ENCODE measurements around the gene GBGT1. TPM values are rescaled to one million over a fixed set of nuclear protein-coding genes. Genes with fewer than 3 reads are reported as not detected.

Gene GBGT1
- total and polyA plus RNA-seq, 2 donors (not counting 1 experiment from before 2014, with no cell fraction given), result 2.6 to 4.1 TPM

GRCh38 chr9:133166392-133166791 lies 2.7 kb upstream of the GBGT1 start:
- no peak overlapping the region for H3K27ac ChIP-seq (ENCODE audit: insufficient read depth, low read length)
- H4K20me1 ChIP-seq (ENCODE audit: control insufficient read depth, extremely low read depth, insufficient read depth, low read length), result no peaks in the 10 kb centered on the region
- no peaks in the 10 kb centered on the region for H3K79me2 ChIP-seq (ENCODE audit: control insufficient read depth, insufficient read depth, low read length)
- H2AFZ ChIP-seq (ENCODE audit: low read length), result no peak overlapping the region
- no peaks in the 10 kb centered on the region for H3K27me3 ChIP-seq (ENCODE audit: control insufficient read depth, insufficient read depth, low read length)
- no peak for DNase-seq (ENCODE audit: low read depth in 2 of 2)
- no peak overlapping the region for H3K4me2 ChIP-seq (ENCODE audit: extremely low read depth, insufficient read depth, low read length)
- H3K36me3 ChIP-seq (ENCODE audit: control insufficient read depth, insufficient read depth, low read length), result no peaks in the 10 kb centered on the region
- no peaks in the 10 kb centered on the region for H3K9me3 ChIP-seq (ENCODE audit: control insufficient read depth, insufficient read depth, low read depth, low read length)
- TF ChIP-seq EZH2 (IDR thresholded peaks at IDR 0.05; ENCODE audit: low read length, missing control alignments), result no peak
- no peak for TF ChIP-seq CTCF (conservative IDR thresholded peaks at IDR 0.05 in 1 of 2, IDR thresholded peaks at IDR 0.05 in 1 of 2; ENCODE audit: low read depth in 1 of 2, low read length in 2 of 2)
- no peak overlapping the region for H3K9ac ChIP-seq (ENCODE audit: insufficient read depth, low read length)
- H3K4me3 ChIP-seq (replicated peaks in 1 of 4; ENCODE audit: control extremely low read depth in 1 of 4, insufficient read depth in 1 of 4, low read depth in 3 of 4, low read length in 4 of 4), result no peak overlapping the region
- H3K4me1 ChIP-seq (ENCODE audit: control insufficient read depth, extremely low read depth, insufficient read depth, low read length), result no peaks in the 10 kb centered on the region

GRCh38 chr9:133165452-133165730 lies 1.7 kb upstream of the GBGT1 start:
- Histone ChIP-seq H3K4me1 (ENCODE audit: control insufficient read depth, extremely low read depth, insufficient read depth, low read length) (no peaks in the 10 kb centered on the region), H3K36me3 (ENCODE audit: control insufficient read depth, insufficient read depth, low read length) (no peaks in the 10 kb centered on the region), H3K4me2 (ENCODE audit: extremely low read depth, insufficient read depth, low read length) (no peak overlapping the region), H3K79me2 (ENCODE audit: control insufficient read depth, insufficient read depth, low read length) (no peaks in the 10 kb centered on the region), H3K4me3 (replicated peaks in 1 of 4; ENCODE audit: control extremely low read depth in 1 of 4, insufficient read depth in 1 of 4, low read depth in 3 of 4, low read length in 4 of 4) (no peak overlapping the region), H2AFZ (ENCODE audit: low read length) (no peak overlapping the region), H3K27ac (ENCODE audit: insufficient read depth, low read length) (no peak overlapping the region), H3K9me3 (ENCODE audit: control insufficient read depth, insufficient read depth, low read depth, low read length) (no peaks in the 10 kb centered on the region), H4K20me1 (ENCODE audit: control insufficient read depth, extremely low read depth, insufficient read depth, low read length) (no peaks in the 10 kb centered on the region), H3K27me3 (ENCODE audit: control insufficient read depth, insufficient read depth, low read length) (no peaks in the 10 kb centered on the region), H3K9ac (ENCODE audit: insufficient read depth, low read length) (no peak overlapping the region)
- DNase-seq (ENCODE audit: low read depth in 2 of 2), result no peak
- TF ChIP-seq CTCF (conservative IDR thresholded peaks at IDR 0.05 in 1 of 2, IDR thresholded peaks at IDR 0.05 in 1 of 2; ENCODE audit: low read depth in 1 of 2, low read length in 2 of 2) (no peak), EZH2 (IDR thresholded peaks at IDR 0.05; ENCODE audit: low read length, missing control alignments) (no peak)

- peak overlapping the region; percentile 69 for H3K4me2 ChIP-seq (ENCODE audit: extremely low read depth, insufficient read depth, low read length)
- peak overlapping the region; percentile 2 for H2AFZ ChIP-seq (ENCODE audit: low read length)
- H3K9me3 ChIP-seq (ENCODE audit: control insufficient read depth, insufficient read depth, low read depth, low read length), result no peaks in the 10 kb centered on the region
- H4K20me1 ChIP-seq (ENCODE audit: control insufficient read depth, extremely low read depth, insufficient read depth, low read length), result no peaks in the 10 kb centered on the region
- TF ChIP-seq CTCF (conservative IDR thresholded peaks at IDR 0.05 in 1 of 2, IDR thresholded peaks at IDR 0.05 in 1 of 2; ENCODE audit: low read depth in 1 of 2, low read length in 2 of 2), result no peak
- TF ChIP-seq EZH2 (IDR thresholded peaks at IDR 0.05; ENCODE audit: low read length, missing control alignments), result no peak
- H3K79me2 ChIP-seq (ENCODE audit: control insufficient read depth, insufficient read depth, low read length), result no peaks in the 10 kb centered on the region
- no peaks in the 10 kb centered on the region for H3K36me3 ChIP-seq (ENCODE audit: control insufficient read depth, insufficient read depth, low read length)
- H3K4me3 ChIP-seq (replicated peaks in 1 of 4; ENCODE audit: control extremely low read depth in 1 of 4, insufficient read depth in 1 of 4, low read depth in 3 of 4, low read length in 4 of 4), result peak overlapping the region; percentile 31 to 68 (median 43)
- H3K9ac ChIP-seq (ENCODE audit: insufficient read depth, low read length), result no peak overlapping the region
- no peaks in the 10 kb centered on the region for H3K4me1 ChIP-seq (ENCODE audit: control insufficient read depth, extremely low read depth, insufficient read depth, low read length)
- no peak overlapping the region for H3K27ac ChIP-seq (ENCODE audit: insufficient read depth, low read length)
- no peaks in the 10 kb centered on the region for H3K27me3 ChIP-seq (ENCODE audit: control insufficient read depth, insufficient read depth, low read length)
- no peak for DNase-seq (ENCODE audit: low read depth in 2 of 2)
Measured at GRCh38 chr9:133164191-133164590, 477 bp upstream of the GBGT1 start.

Data from fibroblast of lung (primary cell).